Testis (tissue), 3 donors: ENCODE measurements around the gene UBXN4. TPM values are rescaled to one million over a fixed set of nuclear protein-coding genes. Genes with fewer than 3 reads are reported as not detected.
A peak's percentile ranks its signal among the peaks of the same experiment; 100 is the strongest.
"Not testable (repeated sequence)": the region's sequence is repeated elsewhere in the genome, so short reads cannot be mapped to it uniquely, and the experiment has no call there.

ENCODE experiments used
- DNase-seq: peaks from one replicate; pipeline ENCODE4 v3.0.0-alpha.2; 2019
- H3K27ac ChIP-seq, 2 donors: fragments of 200-600 bp; sonication (generic); one replicate each; pipeline ENCODE4 v1.5.1; 2019
- H3K27me3 ChIP-seq: fragments of 200-600 bp; sonication (generic); one replicate; pipeline ENCODE4 v1.5.1; 2019
- H3K36me3 ChIP-seq: fragments of 200-600 bp; sonication (generic); one replicate; pipeline ENCODE4 v1.5.1; 2017; ENCODE audit warnings: low read depth; ENCODE audit errors: missing control alignments
- H3K4me1 ChIP-seq: fragments of 200-600 bp; sonication (generic); one replicate; pipeline ENCODE4 v1.5.1; 2019
- H3K4me3 ChIP-seq, 2 donors: fragments of 200-600 bp; sonication (generic); one replicate each; pipeline ENCODE4 v1.5.1; 2017 to 2019
- H3K9me3 ChIP-seq: fragments of 200-600 bp; sonication (generic); one replicate; pipeline ENCODE4 v1.5.1; 2017
- POLR2A ChIP-seq: fragments of 450-650 bp; IDR thresholded peaks from one replicate; pipeline ENCODE4 v1.6.1; 2017; ENCODE audit warnings: antibody characterized with exemption, mild to moderate bottlenecking, moderate library complexity
- WGBS, 2 donors: methylation state at CpG; one replicate each; pipeline ENCODE4 v1.1.5; 2018; 5-methylcytosine and 5-hydroxymethylcytosine counted together
- intact Hi-C: fragments of 100-400 bp; cut with DNase I; formaldehyde crosslinking; loops from one replicate; pipeline ENCODE4 v1.15.1; 2023; ENCODE audit warnings: low total_unique reads
- polyA plus RNA-seq: library from polyadenylated mRNA; stranded (reverse); fragments of 350-450 nt; fragmentation: Illumina TruSeq; extraction: RNeasy Lipid Tissue Mini Kit (QIAGEN cat#74804); gene quantifications from one replicate; pipeline ENCODE4 v1.2.3, GENCODE V29; 2014; ENCODE audit warnings: low read depth, low replicate concordance; ENCODE audit not compliant: insufficient read depth
- total RNA-seq, 2 donors: library from RNA; depleted of rRNA; stranded (reverse); fragments of >200 nt; gene quantifications; one replicate each; pipeline ENCODE4 v1.2.3, GENCODE V29; 2016
- TF ChIP-seq, protein P1 (sequence below), 3 experiments: fragments of 450-650 bp in 2 of 3; fragments of 200-600 bp in 1 of 3; sonication (generic) in 1 of 3; IDR thresholded peaks; one replicate each; pipeline ENCODE4 v1.5.1; 2016 to 2019; ENCODE audit warnings: antibody characterized with exemption in 3 of 3, mild to moderate bottlenecking in 2 of 3, moderate library complexity in 1 of 3

Gene UBXN4
- total and polyA plus RNA-seq, 3 donors from 2014 or later = 60.9 to 94.0 (median 87.7) TPM

GRCh38 chr2:135703300-135703699 is 38.4 kb upstream of the UBXN4 start:
- Histone ChIP-seq H3K4me3 (no peak overlapping the region), H3K9me3 (no peaks in the 10 kb centered on the region), H3K27me3 (no peaks in the 10 kb centered on the region), H3K36me3 (no peaks in the 10 kb centered on the region), H3K4me1 (no peaks in the 10 kb centered on the region), H3K27ac (no peak overlapping the region)
- intact Hi-C loops = no loop called here
- WGBS, 2 donors = 24 to 43% methylated on average over 1 of the region's 1 CpG
- no peak for TF ChIP-seq POLR2A
- TF ChIP-seq, protein P1, sequence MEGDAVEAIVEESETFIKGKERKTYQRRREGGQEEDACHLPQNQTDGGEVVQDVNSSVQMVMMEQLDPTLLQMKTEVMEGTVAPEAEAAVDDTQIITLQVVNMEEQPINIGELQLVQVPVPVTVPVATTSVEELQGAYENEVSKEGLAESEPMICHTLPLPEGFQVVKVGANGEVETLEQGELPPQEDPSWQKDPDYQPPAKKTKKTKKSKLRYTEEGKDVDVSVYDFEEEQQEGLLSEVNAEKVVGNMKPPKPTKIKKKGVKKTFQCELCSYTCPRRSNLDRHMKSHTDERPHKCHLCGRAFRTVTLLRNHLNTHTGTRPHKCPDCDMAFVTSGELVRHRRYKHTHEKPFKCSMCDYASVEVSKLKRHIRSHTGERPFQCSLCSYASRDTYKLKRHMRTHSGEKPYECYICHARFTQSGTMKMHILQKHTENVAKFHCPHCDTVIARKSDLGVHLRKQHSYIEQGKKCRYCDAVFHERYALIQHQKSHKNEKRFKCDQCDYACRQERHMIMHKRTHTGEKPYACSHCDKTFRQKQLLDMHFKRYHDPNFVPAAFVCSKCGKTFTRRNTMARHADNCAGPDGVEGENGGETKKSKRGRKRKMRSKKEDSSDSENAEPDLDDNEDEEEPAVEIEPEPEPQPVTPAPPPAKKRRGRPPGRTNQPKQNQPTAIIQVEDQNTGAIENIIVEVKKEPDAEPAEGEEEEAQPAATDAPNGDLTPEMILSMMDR (IDR thresholded peaks at IDR 0.05) = no peak
- peak; percentile 19 for DNase-seq

- H3K4me1 ChIP-seq, H3K27ac ChIP-seq, H3K9me3 ChIP-seq, DNase-seq, H3K36me3 ChIP-seq, H3K27me3 ChIP-seq, intact Hi-C loops, H3K4me3 ChIP-seq: not testable (repeated sequence)
- 93 to 98% methylated on average over 5 of the region's 5 CpGs for WGBS, 2 donors
Observed at GRCh38 chr2:135704075-135704474, 37.6 kb upstream of the UBXN4 start.

- Histone ChIP-seq H3K27ac (no peak overlapping the region), H3K4me1 (no peaks in the 10 kb centered on the region), H3K4me3 (no peak overlapping the region), H3K27me3 (no peaks in the 10 kb centered on the region), H3K36me3 (no peaks in the 10 kb centered on the region), H3K9me3 (no peaks in the 10 kb centered on the region)
- 93% methylated on average over 4 of the region's 4 CpGs for WGBS, 2 donors
- intact Hi-C loops = no loop called here
- no peak for DNase-seq
- no peak for TF ChIP-seq POLR2A
- TF ChIP-seq, protein P1 (IDR thresholded peaks at IDR 0.05) = no peak
Observed at GRCh38 chr2:135708159-135708558, 33.5 kb upstream of the UBXN4 start.

DNA sequence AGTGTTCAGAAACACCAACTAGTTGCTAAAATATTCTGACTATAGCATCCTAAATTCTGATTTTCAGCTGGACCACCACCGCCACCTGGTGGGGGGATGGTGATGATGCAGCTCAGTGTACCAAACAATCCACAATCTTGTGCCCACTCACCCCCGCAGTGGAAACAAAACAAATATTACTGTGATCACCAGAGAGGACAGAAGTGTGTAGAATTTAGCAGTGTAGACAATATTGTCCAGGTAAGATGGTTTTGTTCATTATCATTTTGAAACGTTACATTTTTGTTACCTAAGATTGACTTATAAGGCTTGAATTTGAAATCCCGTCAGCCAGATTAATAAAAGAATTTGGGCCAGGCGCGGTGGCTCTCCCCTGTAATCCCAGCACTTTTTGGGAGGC is 31.7 kb upstream of the UBXN4 start:
- Histone ChIP-seq H3K4me1 (no peaks in the 10 kb centered on the region), H3K27me3 (no peaks in the 10 kb centered on the region), H3K9me3 (no peaks in the 10 kb centered on the region), H3K4me3 (no peak overlapping the region), H3K27ac (no peak overlapping the region), H3K36me3 (no peaks in the 10 kb centered on the region)
- intact Hi-C loops = loop anchor here (10.0 kb wide), 1 partner anchor 695 kb away; no protein-coding TSS in a partner anchor
- 63 to 70% methylated on average over 6 of the region's 6 CpGs for WGBS, 2 donors
- DNase-seq = peak; percentile 61
- TF ChIP-seq POLR2A = no peak
- TF ChIP-seq, protein P1 (IDR thresholded peaks at IDR 0.05) = peak; percentile 82 to 97 (median 90)

DNA sequence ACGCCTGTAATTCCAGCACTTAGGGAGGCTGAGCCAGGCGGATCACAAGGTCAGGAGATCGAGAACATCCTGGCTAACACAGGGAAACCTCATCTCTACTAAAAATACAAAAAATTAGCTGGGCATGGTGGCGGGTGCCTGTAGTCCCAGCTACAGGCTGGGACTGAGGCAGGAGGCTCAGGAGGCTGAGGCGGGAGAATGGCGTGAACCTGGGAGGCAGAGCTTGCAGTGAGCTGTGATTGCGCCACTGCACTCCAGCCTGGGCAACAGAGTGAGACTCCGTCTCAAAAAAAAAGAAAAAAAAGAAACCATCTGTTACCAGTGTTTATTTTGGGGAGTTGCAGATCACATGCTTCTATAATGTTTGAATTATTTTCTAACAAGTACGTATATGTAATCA is 26.6 kb upstream of the UBXN4 start:
- intact Hi-C loops = loop anchor here (10.0 kb wide), 1 partner anchor 700 kb away; no protein-coding TSS in a partner anchor
- 90% methylated on average over 9 of the region's 9 CpGs for WGBS, 2 donors
- H3K9me3 ChIP-seq, DNase-seq, H3K36me3 ChIP-seq, H3K27ac ChIP-seq, H3K4me1 ChIP-seq, H3K27me3 ChIP-seq, H3K4me3 ChIP-seq: not testable (repeated sequence)

DNA sequence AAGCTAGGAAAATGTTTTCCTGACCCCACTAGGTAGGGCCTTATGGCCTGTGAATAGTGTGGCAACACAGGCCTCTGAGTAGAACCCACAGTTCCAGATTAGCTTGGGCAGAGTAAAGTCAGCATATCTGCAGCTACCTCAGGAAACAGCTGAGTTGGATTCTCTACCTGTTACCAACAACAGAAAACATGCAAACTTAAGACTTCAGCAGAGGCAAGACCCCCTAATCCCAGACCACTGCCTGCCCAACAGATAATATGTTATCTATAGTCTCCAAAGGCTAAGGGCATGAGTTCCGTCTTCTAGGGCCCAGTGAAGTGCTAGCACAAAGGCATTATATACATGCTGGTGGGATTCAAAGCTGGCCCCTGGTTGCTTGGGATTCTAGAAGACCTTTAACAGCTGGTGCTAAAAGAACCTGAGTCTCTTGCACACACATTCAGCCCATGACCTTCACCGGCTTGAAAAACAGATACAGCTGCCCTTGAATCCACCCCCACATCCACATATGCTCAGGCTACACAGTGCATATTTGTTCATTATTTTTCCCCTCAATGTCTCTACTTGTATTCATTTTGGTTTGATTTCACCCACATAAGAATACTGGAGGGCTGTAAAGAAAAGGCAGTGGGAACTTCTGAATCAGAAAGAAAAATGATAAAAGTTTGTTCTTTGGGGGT is 13.5 kb upstream of the UBXN4 start:
- Histone ChIP-seq H3K4me3 (no peak overlapping the region), H3K36me3 (no peaks in the 10 kb centered on the region), H3K4me1 (no peaks in the 10 kb centered on the region), H3K27me3 (no peaks in the 10 kb centered on the region), H3K27ac (no peak overlapping the region), H3K9me3 (no peaks in the 10 kb centered on the region)
- DNase-seq = no peak
- TF ChIP-seq, protein P1 (IDR thresholded peaks at IDR 0.05) = no peak
- no peak for TF ChIP-seq POLR2A
- intact Hi-C loops = no loop called here
- WGBS, 2 donors = 46 to 52% methylated on average over 2 of the region's 2 CpGs
